HepG2 (cell line): Measurements from ENCODE around the gene MYO3A.

Experiments
- CTCF ChIP-seq: sonication (generic); formaldehyde crosslinking; IDR thresholded peaks from 2 replicates; pipeline ENCODE4 v1.5.0; 2020; ENCODE audit warnings: mild to moderate bottlenecking, missing genetic modification reagents, moderate library complexity
- EZH2 ChIP-seq: conservative IDR thresholded peaks from 2 replicates; pipeline ENCODE4 v1.6.1; 2012; ENCODE audit warnings: mild to moderate bottlenecking, low read depth, low read length, moderate library complexity
- FOXM1 ChIP-seq: sonication (generic); formaldehyde crosslinking; IDR thresholded peaks from 2 replicates; pipeline ENCODE4 v1.5.0; 2020; ENCODE audit warnings: missing genetic modification reagents
- GLMP ChIP-seq: sonication (generic); formaldehyde crosslinking; IDR thresholded peaks from 2 replicates; pipeline ENCODE4 v1.9.0; 2021; ENCODE audit warnings: missing genetic modification reagents, mild to moderate bottlenecking, borderline replicate concordance
- MAX ChIP-seq: IDR thresholded peaks from 2 replicates; pipeline ENCODE4 v1.6.1; 2012; ENCODE audit warnings: inconsistent platforms
- NFE2 ChIP-seq: sonication (generic); formaldehyde crosslinking; IDR thresholded peaks from 2 replicates; pipeline ENCODE4 v1.4.0; 2020; ENCODE audit warnings: missing genetic modification reagents
- POLR2AphosphoS5 ChIP-seq: IDR thresholded peaks from 2 replicates; pipeline ENCODE4 v1.6.1; 2012; ENCODE audit warnings: low read depth, low read length
- REST ChIP-seq, 2 experiments: IDR thresholded peaks; 2 replicates each; pipeline ENCODE4 v1.6.1; 2011 to 2012; ENCODE audit warnings: low read length in 2 of 2, borderline replicate concordance in 1 of 2, low read depth in 1 of 2, mild to moderate bottlenecking in 1 of 2, moderate library complexity in 1 of 2
- STAT5B ChIP-seq: sonication (generic); formaldehyde crosslinking; IDR thresholded peaks from 2 replicates; pipeline ENCODE4 v1.4.0; 2020; ENCODE audit warnings: missing genetic modification reagents
- ZNF34 ChIP-seq: sonication (generic); formaldehyde crosslinking; IDR thresholded peaks from 2 replicates; pipeline ENCODE4 v1.4.0; 2020; ENCODE audit warnings: mild to moderate bottlenecking, missing genetic modification reagents, borderline replicate concordance
- ZNF468 ChIP-seq: sonication (generic); formaldehyde crosslinking; IDR thresholded peaks from 2 replicates; pipeline ENCODE4 v1.8.0; 2022; ENCODE audit warnings: mild to moderate bottlenecking, moderate library complexity, missing genetic modification reagents
- ZNF775 ChIP-seq: sonication (generic); formaldehyde crosslinking; IDR thresholded peaks from 2 replicates; pipeline ENCODE4 v1.4.0; 2020; ENCODE audit warnings: missing genetic modification reagents, mild to moderate bottlenecking, moderate library complexity, borderline replicate concordance

- no peak for TF ChIP-seq CTCF (CRISPR knock-in tag)
- no peak for TF ChIP-seq NFE2 (CRISPR knock-in tag)
- no peak for TF ChIP-seq ZNF468
- TF ChIP-seq EZH2 = no peak
- no peak for TF ChIP-seq POLR2AphosphoS5
- no peak for TF ChIP-seq ZNF775 (CRISPR knock-in tag)
- no peak for TF ChIP-seq ZNF34 (CRISPR knock-in tag)
- TF ChIP-seq GLMP = no peak
- TF ChIP-seq MAX = no peak
- TF ChIP-seq REST (IDR thresholded peaks at IDR 0.05; ENCODE audit: borderline replicate concordance in 1 of 2, low read depth in 1 of 2, low read length in 2 of 2) = no peak
- TF ChIP-seq STAT5B (CRISPR knock-in tag) = no peak
- no peak for TF ChIP-seq FOXM1 (CRISPR knock-in tag)
These were observed 317.9 kb downstream of the MYO3A start for GRCh38 chr10:26251925-26252324.
